LHCN-M2 (cell line): ENCODE results near the gene LAMTOR1. TPM values are rescaled to one million over a fixed set of nuclear protein-coding genes. Genes with fewer than 3 reads are reported as not detected.
"Not testable (repeated sequence)": the region's sequence is repeated elsewhere in the genome, so short reads cannot be mapped to it uniquely, and the experiment has no call there.

Source experiments
- DNase-seq: peaks from one replicate; pipeline ENCODE4 v3.0.0-alpha.2; 2012; ENCODE audit warnings: low read depth
- polyA plus RNA-seq: library from polyadenylated mRNA; unstranded; fragments of >200 nt; gene quantifications from one replicate; pipeline ENCODE4 v1.2.1, GENCODE V29; 2012; ENCODE audit warnings: missing spikeins
- total RNA-seq: library from RNA; depleted of rRNA; stranded (reverse); fragments of >200 nt; gene quantifications from 2 replicates; pipeline ENCODE4 v1.2.3, GENCODE V29; 2014; rRNA removed

Gene LAMTOR1
- 150 and 155 TPM in 2 replicates for total RNA-seq
- 203 TPM for polyA plus RNA-seq

GRCh38 chr11:72102946-72103753 is at the start of gene LAMTOR1:
LAMTOR1 (minus strand) TSS chr11:72103297; CDS start chr11:72103224, 73 bp downstream.
- DNase-seq = peak; percentile 99

DNA sequence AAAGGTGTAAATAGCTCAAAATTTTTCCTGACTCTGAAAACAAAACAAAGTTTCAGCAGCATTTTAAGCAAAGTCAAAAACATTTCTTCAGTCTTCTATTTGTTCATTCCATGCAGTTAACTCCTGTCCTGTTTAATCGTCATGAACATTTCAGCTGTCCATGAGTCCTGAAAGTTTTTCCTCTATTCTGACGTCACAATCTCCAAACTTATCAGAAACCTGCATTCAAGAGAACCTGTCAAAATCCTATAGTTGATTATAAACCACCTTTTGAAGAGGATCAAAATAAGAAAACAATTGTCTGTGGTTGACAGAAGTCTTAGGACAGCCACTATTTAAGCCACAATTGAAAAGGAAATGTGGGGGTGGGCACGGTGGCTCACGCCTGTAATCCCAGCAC is 47.8 kb upstream of the LAMTOR1 start:
- no peak for DNase-seq

DNA sequence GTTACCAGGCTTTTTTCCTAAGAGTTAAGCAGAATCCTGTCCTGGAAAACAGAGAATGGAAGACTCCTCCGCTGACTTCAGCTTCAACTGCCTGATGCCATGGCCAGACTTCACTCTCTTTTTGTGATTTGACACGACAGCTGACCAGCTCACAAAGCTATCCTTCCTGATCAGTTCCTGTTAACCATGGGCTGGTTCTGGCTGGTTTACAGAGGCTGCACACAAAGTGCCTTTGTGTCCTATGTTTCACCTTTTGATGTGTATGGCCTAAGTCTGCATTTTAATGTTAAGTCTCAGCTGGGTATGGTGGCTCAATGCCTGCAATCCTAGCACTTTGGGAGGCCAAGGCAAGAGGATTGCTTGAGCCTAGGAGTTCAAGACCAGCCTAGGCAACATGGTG is 43.5 kb upstream of the LAMTOR1 start:
- peak; percentile 51 for DNase-seq

GRCh38 chr11:72144807-72145565 is 41.9 kb upstream of the LAMTOR1 start:
- DNase-seq = no peak

- DNase-seq = not testable (repeated sequence)
Observed at GRCh38 chr11:72142543-72142942, 39.4 kb upstream of the LAMTOR1 start.

DNA sequence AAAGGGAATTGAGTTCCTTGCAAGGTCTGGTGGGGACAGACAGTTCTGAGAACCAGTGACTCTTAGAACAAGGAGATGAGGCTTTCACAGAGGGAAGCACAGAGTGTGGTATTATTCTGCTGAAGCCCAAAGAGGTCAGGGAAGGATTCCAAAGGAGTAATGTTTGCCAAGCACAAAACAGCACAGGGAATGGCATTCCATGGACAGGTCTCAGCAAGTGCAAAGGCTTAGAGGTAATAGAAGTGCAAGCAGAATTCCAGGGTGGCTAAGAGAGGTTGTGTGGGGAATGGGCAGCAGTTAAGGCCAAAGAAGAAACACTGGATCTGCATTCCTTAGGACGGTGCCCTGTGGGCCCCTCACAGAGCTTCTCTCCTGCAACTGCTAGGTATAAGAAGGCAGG is 39.0 kb upstream of the LAMTOR1 start:
- DNase-seq = not testable (repeated sequence)

DNA sequence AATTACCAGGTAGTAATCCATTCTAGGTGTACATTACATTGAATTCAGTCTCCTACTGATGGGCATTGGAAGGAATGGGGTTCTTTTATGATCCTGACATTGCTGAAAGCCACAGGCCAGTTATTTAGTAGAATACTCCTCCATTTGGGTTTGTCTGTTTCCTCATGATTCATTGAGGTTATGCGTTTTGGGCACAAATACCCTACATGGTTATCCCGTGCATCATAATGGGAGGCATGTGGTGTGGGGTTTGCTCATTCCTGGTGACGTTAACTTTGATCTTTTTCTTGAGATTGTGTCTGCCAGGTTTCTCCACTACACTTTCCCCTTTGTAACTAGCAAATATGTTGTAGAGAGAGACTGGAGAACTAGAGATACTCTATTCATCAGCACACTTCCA is 38.0 kb upstream of the LAMTOR1 start:
- DNase-seq = peak; percentile 92

GRCh38 chr11:72140661-72141060 is 37.6 kb upstream of the LAMTOR1 start:
- DNase-seq = no peak

DNA sequence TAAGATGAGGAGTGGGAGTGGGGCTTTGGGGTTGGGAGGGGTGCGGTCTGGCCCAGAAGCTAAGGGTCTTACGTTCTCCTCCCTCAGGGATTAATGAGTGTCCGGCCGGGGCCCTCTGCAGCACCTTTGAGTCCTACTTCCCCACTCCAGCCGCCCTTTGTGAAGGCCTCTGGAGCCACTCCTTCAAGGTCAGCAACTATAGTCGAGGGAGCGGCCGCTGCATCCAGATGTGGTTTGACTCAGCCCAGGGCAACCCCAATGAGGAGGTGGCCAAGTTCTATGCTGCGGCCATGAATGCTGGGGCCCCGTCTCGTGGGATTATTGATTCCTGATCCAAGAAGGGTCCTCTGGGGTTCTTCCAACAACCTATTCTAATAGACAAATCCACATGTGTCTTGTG is 36.4 kb upstream of the LAMTOR1 start:
- no peak for DNase-seq

DNA sequence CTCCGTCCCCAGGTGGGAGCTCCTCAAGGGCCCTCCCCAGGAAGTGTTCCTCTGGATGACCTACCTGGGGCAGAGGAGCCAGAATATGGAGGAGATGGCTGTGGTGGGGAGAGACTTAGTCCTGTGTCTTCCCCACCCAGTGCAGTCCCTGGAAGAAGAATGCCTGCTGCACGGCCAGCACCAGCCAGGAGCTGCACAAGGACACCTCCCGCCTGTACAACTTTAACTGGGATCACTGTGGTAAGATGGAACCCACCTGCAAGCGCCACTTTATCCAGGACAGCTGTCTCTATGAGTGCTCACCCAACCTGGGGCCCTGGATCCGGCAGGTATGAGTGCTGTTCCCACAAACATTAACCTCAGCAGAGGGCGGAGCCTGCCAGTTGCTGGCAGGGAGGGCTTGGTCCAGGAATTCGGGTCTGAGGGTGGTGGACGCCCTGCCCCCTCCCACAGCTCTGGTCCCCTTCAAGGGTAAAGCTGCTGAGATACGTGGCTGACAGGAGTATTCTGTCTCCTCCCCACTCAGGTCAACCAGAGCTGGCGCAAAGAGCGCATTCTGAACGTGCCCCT is 35.8 kb upstream of the LAMTOR1 start:
- DNase-seq = no peak

- no peak for DNase-seq
Observed at GRCh38 chr11:72136684-72137262, 33.7 kb upstream of the LAMTOR1 start.

DNA sequence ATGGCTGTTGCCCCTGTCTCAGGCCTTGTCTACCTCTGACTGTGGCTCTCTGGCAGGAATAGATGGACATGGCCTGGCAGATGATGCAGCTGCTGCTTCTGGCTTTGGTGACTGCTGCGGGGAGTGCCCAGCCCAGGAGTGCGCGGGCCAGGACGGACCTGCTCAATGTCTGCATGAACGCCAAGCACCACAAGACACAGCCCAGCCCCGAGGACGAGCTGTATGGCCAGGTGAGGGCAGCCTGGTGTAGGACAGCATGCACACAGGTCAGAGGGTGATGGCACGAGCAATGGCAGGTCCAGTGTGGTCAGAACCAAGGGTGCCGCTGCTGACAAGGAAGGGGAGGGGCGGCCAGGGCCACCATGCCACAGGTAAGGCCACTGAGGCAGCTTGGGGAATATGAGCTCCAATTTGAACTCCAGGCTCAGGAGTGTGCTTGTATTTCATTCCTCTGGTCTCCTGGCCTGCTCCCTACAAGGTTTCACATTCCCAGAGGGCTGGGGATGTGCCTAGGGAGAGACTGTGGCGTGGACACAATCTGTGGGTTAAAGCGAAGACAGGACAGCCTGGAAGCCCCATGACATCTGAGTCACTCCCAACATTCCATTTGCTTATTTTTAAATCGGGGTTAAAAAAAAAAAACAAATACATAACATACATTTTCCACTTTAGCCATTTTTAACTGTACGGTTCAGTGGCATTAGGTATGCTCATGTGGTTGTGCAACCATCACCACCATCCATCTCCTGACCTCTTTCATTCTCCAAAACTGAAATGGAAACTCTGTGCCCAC is 33.0 kb upstream of the LAMTOR1 start:
- no peak for DNase-seq

GRCh38 chr11:72135473-72135872 is 32.4 kb upstream of the LAMTOR1 start, which contains the start of gene FOLR3:
FOLR3 (plus strand) TSS chr11:72135725; CDS start chr11:72135953, 228 bp downstream.
- not testable (repeated sequence) for DNase-seq

DNA sequence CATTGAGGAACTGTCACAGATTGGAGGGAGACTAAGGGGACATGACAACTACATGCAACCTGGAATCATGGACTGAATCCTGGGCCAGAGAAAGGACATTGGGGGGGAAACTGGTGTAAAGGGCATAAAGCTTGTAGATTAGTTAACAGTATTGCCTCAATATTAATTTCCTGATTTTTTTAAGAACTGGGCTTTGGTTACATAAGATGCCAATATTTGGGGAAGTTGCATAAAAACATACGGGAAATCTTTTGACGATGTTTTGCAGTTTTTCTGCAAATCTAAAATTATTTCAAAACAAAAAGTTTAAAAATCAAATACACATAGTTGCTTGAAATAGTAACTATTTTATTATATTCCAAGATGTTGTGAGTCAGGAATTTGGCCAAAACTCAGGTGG is 29.5 kb upstream of the LAMTOR1 start:
- DNase-seq = no peak

GRCh38 chr11:72129381-72129780 is 26.3 kb upstream of the LAMTOR1 start:
- DNase-seq = no peak

DNA sequence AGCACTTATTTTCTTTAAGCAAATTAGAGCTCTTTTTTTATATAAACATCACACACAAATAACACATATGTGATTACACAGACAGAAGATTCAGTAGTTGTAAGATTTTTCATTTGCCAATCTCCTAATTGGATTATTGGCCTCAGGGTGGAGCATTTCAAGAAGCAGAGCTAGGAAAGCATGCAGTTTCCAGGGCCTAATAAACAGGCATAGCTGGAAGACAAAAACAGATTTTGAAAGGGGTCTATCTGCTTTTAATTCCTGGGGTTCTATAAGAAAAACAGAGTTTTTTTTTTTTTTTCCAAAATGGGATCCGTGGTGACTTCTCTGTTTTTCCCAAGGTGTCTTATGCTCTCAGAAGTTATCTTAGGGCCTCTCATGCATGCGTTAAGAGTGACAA is 24.8 kb upstream of the LAMTOR1 start:
- no peak for DNase-seq

GRCh38 chr11:72125956-72126355 is 22.9 kb upstream of the LAMTOR1 start:
- no peak for DNase-seq

DNA sequence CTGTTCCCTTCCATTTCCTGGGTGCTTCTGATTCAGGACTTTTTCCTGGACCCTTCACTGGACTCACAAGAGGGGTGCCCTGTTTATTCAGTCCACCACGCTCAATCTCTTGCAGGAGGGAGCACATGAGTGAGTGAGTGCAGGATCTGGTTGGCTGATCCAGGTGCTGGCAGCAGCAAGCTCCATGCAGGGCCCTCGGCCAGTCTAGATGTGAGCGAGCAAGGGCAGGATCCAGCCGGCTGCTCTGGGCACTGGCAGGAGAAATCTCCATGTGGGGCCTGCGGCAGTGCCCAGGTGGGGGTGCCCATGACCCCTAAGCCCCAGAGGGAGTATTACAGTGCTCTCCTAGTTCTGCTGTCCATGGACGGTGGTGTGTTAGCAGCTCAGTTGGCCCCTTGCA is 20.9 kb upstream of the LAMTOR1 start:
- DNase-seq = no peak

GRCh38 chr11:72123117-72123653 is 20.1 kb upstream of the LAMTOR1 start:
- DNase-seq = no peak

DNA sequence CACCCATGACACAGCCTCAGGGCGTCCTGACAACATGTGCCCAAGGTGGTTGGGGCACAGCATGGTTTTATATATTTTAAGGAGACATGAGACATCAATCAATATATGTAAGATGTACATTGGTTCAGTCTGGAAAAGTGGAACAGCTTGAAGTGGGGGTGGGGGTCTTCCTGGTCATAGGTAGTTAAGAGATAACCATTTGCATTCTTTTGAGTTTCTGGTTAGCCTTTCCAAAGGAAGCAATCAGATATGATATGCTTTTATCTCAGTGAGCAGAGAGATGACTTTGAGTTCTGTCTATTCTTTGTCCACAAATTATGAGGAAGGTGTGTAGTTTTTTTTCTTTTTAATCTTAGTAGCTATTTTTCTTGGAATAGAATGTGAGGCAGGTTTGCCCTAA is 19.5 kb upstream of the LAMTOR1 start:
- DNase-seq = no peak

DNA sequence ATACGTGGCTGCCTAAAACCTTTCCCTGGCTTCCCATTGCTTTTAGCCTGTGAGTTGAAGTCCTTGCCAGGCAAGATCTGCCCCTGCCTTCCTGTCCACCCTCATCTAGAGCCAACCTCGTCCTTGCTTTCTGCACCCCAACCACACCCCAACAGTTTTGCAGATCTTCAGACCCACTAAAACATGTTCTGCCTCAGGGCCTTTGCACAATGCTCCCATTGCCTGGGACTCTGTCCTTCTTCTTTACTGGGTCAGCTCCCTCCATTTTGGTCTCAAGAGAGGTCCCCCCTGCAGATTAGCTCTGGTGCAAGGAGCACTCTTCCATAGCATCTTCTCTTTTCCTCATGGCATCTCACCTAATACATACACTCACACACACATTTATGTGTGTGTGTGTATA is 17.8 kb upstream of the LAMTOR1 start:
- no peak for DNase-seq
